HG02610 (cell line): ENCODE measurements around the gene ZNF480.
"Not testable (repeated sequence)": the region's sequence is repeated elsewhere in the genome, so short reads cannot be mapped to it uniquely, and the experiment has no call there.

Experiments used
- ATAC-seq: cut with Tn5 transposase; IDR thresholded peaks from one replicate; pipeline ENCODE4 v1.9.1; 2021; ENCODE audit warnings: mild to moderate bottlenecking, moderate library complexity; ENCODE audit not compliant: unreplicated experiment

Gene ZNF480

DNA sequence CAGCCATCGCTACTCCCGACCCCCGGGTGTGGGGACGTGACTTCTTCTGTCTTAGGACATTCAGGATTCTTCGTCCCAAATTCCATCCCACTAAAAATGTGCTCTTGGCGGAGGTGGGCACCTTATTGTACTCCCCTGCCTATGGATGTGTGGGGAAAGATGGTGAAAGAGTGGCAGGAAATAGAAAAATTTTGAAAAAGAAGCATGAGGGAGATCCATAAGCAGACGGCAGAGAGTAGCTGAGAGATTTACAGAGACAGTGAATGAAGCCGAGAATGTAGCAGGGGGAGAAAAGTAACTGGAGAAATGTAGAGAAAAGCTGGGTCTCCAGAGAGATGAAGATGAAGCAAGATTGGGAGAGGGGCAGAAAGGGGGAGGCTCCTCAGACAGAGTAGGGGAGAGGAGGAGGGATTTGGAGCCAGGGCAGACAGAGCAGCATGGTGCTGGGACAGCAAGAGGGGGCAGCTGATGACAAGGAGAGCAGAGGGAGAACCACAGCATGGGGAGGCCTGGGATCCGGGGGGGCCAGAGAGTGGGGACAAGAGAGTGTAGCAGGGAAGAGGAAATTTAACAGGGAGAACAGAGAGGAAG lies 39.9 kb downstream of the ZNF480 start:
- ATAC-seq = no peak

DNA sequence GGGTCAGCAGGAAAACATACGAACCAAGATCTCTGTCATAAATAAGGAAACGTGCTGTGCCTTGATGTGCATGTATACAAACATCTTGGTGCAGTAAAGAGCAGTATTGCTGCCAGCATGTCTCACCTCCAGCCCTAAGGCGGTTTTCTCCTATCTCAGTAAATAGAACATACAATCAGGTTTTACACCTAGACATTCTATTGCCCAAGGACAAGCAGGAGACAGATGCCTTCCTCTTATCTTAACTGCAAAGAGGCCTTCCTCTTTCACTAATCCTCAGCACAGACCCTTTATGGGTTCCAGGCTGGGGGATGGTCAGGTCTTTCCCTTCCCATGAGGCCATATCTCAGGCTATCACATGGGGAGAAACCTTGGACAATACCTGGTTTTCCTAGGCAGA lies 42.1 kb downstream of the ZNF480 start:
- ATAC-seq = not testable (repeated sequence)

DNA sequence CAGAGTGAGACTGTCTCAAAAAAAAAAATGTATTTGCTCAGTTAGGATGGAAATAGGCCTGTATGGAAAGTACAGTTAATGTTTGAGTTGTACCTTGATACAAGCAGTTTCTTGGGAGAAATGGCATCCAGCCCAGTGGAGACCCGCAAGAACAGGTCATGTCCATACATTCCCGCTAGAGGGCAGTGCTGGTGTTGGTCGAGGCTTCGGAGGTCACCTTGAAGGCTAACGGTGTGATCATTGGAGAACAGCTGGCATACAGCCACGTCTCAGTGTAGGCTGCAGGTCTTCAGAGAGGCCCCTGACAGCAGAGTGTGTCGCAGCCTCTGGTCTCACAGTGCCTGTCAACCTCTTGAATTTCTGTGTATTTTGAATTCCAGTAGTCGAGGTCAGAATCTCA lies 46.6 kb downstream of the ZNF480 start:
- ATAC-seq = no peak

DNA sequence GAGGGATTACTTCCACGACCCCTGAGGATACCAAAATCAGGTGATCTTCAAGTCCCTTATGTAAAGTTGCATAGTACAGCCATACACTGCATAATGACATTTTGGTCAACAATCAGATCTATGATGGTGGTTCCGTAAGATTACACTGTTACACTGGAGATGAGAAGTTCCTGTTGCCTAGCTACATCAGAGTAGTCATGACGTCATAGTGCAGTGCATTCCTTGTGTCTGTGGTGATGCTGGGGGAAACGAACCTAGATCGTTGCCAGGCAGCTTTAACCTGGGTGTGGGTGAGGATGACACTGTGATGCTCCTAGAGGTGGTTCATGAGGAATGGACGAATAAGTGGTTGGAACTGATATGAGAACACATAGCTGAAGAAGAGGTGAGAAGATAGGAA lies 48.2 kb downstream of the ZNF480 start:
- no peak for ATAC-seq

DNA sequence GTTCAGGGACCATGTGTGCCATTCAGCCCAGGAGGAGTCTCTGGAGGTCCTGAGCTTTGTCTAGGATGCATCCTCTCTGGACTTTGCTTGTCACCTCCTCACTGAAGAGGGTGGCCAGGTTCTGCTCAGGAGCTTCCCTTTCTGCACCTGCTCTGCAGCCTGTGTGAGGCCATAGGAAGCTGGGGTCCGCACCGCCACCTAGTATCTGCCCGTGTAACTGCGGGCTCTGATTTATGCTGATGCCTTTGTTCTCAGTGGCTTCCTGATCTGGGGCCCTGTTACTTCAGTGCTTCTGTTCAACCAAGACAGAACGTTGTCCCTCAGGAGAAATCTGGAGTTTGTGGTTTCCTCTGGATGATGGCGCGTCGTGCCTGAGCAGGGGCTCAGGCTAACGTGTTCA lies 54.5 kb downstream of the ZNF480 start:
- no peak for ATAC-seq

DNA sequence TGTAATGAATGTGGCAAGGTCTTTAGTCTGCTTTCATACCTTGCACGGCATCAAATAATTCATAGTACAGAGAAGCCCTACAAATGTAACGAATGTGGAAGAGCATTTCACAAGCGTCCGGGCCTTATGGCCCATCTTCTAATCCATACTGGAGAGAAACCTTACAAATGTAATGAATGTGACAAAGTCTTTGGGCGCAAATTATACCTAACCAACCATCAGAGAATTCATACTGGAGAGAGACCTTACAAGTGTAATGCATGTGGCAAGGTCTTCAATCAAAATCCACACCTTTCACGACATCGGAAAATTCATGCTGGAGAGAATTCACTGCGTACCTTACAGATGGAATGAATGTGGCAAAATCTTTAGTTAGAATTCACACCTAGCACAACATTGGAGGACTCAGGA lies 69.5 kb downstream of the ZNF480 start:
- ATAC-seq = no peak

DNA sequence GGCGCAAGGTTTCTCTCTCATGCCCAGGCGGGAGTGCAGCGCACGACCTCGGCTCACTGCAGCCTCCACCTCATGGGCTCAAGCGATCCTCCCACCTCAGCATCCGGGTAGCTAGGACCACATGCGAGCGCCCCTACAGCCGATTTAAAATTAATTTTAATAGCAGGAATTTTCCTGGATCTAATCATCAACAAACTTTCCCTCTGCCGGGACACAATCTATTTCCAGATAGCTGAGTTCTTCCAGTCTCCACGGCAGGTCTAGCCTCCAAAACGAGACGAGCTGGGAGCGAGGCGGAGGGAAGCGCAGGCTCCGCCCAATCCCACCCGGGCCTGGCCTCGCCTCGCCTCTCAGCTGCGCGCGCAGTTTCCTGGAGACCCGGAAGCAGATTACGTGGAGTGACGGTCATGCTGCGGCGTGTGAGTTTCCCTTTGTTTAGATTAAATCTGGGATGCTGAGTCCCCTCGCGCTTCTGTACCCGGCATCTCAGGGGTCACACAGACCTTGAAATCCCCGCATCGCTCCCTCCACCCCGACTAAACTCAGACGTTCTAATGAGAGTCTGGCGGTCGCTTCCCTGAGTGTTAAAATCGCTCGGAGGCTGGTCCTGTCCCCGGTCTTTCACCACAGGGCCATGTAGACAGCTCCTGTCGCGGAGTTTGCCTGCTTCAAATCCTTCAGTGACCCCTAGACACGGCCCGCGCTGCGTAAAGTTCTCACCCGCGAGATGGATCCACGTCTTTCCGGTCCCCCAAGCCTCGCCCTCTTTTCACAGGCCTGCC lies 72.8 kb downstream of the ZNF480 start, which contains the start of gene ZNF880:
TSS of gene ZNF880 (plus strand) at position 365 of the 782 bp plus-strand sequence. CDS start at position 408, 43 bp downstream.
- ATAC-seq = peak; percentile 86

DNA sequence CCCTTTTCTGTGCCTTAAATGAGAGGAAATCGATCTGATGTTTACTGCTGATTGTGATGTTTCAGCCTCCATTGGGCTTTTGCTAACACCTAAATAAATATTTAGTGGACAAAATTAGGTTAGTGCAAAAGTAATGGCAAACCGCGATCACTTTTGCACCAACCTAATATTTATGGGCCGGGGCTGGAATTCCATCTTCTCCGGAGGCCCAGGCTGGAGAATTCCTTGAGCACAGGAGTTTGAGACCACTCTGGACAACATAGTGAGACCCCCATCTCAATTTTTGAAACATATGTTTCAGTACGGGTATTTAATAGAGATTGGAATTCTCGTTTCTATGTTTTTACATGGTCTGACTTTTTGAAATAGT lies 73.4 kb downstream of the ZNF480 start:
- ATAC-seq = no peak
